Measurements from ENCODE around the gene KSR1.
"Not testable (repeated sequence)": the region's sequence is repeated elsewhere in the genome, so short reads cannot be mapped to it uniquely, and the experiment has no call there.

The KSR1 gene

GRCh38 chr17:27638415-27638914 lies 182.2 kb downstream of the KSR1 start:
- not testable (repeated sequence) for H3K4me3 ChIP-seq (ENCODE audit: low read length); H3K4me1 ChIP-seq (ENCODE audit: control insufficient read depth, insufficient read depth, low read length); H3K27ac ChIP-seq (ENCODE audit: low read depth, low read length); H3K27me3 ChIP-seq (ENCODE audit: control insufficient read depth, insufficient read depth, low read length); H3K9ac ChIP-seq (ENCODE audit: low read length); H3K36me3 ChIP-seq (ENCODE audit: control insufficient read depth, insufficient read depth, low read length)

DNA sequence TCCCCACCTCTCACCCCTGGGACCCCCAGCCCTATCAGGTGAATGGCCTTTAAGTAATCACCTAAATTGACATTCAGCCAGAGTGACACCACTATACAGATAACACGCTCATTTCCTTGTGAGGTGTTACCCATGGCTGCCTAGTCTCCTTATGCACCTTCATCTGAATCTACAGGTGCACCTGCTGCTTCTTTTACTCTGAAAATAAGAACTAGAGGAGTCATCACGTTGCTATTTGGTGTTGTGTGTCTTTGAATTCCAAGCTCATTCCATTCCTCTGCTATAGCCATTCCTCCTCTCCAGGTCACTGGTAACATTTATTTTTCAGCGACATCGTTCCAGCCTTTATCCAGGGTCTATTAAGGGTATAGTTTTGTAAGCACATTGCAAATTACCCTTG lies 184.5 kb downstream of the KSR1 start:
- no peaks in the 10 kb centered on the region for H3K4me1 ChIP-seq (ENCODE audit: control insufficient read depth, insufficient read depth, low read length)
- H3K9ac ChIP-seq (ENCODE audit: low read length): no peak overlapping the region
- H3K36me3 ChIP-seq (ENCODE audit: control insufficient read depth, insufficient read depth, low read length): peaks cover 9% of the 10 kb centered on the region
- H3K27me3 ChIP-seq (ENCODE audit: control insufficient read depth, insufficient read depth, low read length): no peaks in the 10 kb centered on the region
- H3K4me3 ChIP-seq (ENCODE audit: low read length): no peak overlapping the region
- no peak overlapping the region for H3K27ac ChIP-seq (ENCODE audit: low read depth, low read length)

- Histone ChIP-seq H3K36me3 (ENCODE audit: control insufficient read depth, insufficient read depth, low read length) (peaks cover 11% of the 10 kb centered on the region), H3K4me3 (ENCODE audit: low read length) (no peak overlapping the region), H3K27ac (ENCODE audit: low read depth, low read length) (no peak overlapping the region), H3K4me1 (ENCODE audit: control insufficient read depth, insufficient read depth, low read length) (no peaks in the 10 kb centered on the region), H3K27me3 (ENCODE audit: control insufficient read depth, insufficient read depth, low read length) (no peaks in the 10 kb centered on the region), H3K9ac (ENCODE audit: low read length) (no peak overlapping the region)
Measured at GRCh38 chr17:27644586-27644985, 188.3 kb downstream of the KSR1 start.

- not testable (repeated sequence) for H3K9ac ChIP-seq (ENCODE audit: low read length); H3K4me3 ChIP-seq (ENCODE audit: low read length); H3K4me1 ChIP-seq (ENCODE audit: control insufficient read depth, insufficient read depth, low read length); H3K27ac ChIP-seq (ENCODE audit: low read depth, low read length); H3K36me3 ChIP-seq (ENCODE audit: control insufficient read depth, insufficient read depth, low read length); H3K27me3 ChIP-seq (ENCODE audit: control insufficient read depth, insufficient read depth, low read length)
Measured at GRCh38 chr17:27645621-27646020, 189.4 kb downstream of the KSR1 start.

DNA sequence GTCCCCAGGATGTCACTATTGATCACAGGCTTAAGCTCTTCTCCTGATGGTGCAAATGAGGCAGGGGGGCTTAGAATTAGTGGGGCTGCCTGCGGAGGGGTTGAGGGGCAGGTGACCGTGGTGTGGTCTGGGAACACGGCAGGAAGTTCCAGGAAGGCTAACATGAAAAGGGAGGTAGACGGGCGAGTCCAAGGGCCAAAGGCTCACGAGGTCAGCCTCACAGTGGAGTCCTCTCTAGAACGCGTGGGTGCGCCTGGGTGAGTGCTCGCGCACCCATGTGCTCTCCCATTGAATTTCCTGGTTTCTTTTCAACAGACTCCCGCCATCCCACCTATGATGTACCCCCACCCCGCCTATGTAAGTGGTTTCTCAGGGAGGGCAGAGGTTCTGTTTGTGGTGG lies 190.0 kb downstream of the KSR1 start:
- Histone ChIP-seq H3K4me3 (ENCODE audit: low read length) (no peak overlapping the region), H3K36me3 (ENCODE audit: control insufficient read depth, insufficient read depth, low read length) (peaks cover 2% of the 10 kb centered on the region), H3K27ac (ENCODE audit: low read depth, low read length) (no peak overlapping the region), H3K27me3 (ENCODE audit: control insufficient read depth, insufficient read depth, low read length) (no peaks in the 10 kb centered on the region), H3K4me1 (ENCODE audit: control insufficient read depth, insufficient read depth, low read length) (no peaks in the 10 kb centered on the region), H3K9ac (ENCODE audit: low read length) (no peak overlapping the region)

- H3K4me1 ChIP-seq (ENCODE audit: control insufficient read depth, insufficient read depth, low read length): no peaks in the 10 kb centered on the region
- peaks cover 2% of the 10 kb centered on the region for H3K36me3 ChIP-seq (ENCODE audit: control insufficient read depth, insufficient read depth, low read length)
- no peak overlapping the region for H3K4me3 ChIP-seq (ENCODE audit: low read length)
- no peak overlapping the region for H3K9ac ChIP-seq (ENCODE audit: low read length)
- H3K27ac ChIP-seq (ENCODE audit: low read depth, low read length): no peak overlapping the region
- H3K27me3 ChIP-seq (ENCODE audit: control insufficient read depth, insufficient read depth, low read length): no peaks in the 10 kb centered on the region
Measured at GRCh38 chr17:27647765-27648164, 191.5 kb downstream of the KSR1 start.

DNA sequence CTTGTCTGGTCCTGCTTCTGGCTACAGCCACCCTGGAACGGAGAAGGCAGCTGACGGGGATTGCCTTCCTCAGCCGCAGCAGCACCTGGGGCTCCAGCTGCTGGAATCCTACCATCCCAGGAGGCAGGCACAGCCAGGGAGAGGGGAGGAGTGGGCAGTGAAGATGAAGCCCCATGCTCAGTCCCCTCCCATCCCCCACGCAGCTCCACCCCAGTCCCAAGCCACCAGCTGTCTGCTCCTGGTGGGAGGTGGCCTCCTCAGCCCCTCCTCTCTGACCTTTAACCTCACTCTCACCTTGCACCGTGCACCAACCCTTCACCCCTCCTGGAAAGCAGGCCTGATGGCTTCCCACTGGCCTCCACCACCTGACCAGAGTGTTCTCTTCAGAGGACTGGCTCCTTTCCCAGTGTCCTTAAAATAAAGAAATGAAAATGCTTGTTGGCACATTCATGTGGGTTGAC lies 192.9 kb downstream of the KSR1 start:
- H3K27ac ChIP-seq (ENCODE audit: low read depth, low read length); H3K27me3 ChIP-seq (ENCODE audit: control insufficient read depth, insufficient read depth, low read length); H3K4me1 ChIP-seq (ENCODE audit: control insufficient read depth, insufficient read depth, low read length); H3K36me3 ChIP-seq (ENCODE audit: control insufficient read depth, insufficient read depth, low read length); H3K4me3 ChIP-seq (ENCODE audit: low read length); H3K9ac ChIP-seq (ENCODE audit: low read length): not testable (repeated sequence)

- H3K27me3 ChIP-seq (ENCODE audit: control insufficient read depth, insufficient read depth, low read length): no peaks in the 10 kb centered on the region
- peaks cover 2% of the 10 kb centered on the region for H3K36me3 ChIP-seq (ENCODE audit: control insufficient read depth, insufficient read depth, low read length)
- no peak overlapping the region for H3K27ac ChIP-seq (ENCODE audit: low read depth, low read length)
- no peak overlapping the region for H3K9ac ChIP-seq (ENCODE audit: low read length)
- no peaks in the 10 kb centered on the region for H3K4me1 ChIP-seq (ENCODE audit: control insufficient read depth, insufficient read depth, low read length)
- H3K4me3 ChIP-seq (ENCODE audit: low read length): no peak overlapping the region
Measured at GRCh38 chr17:27649929-27650328, 193.7 kb downstream of the KSR1 start.

GRCh38 chr17:27650836-27651235 lies 194.6 kb downstream of the KSR1 start:
- Histone ChIP-seq H3K27me3 (ENCODE audit: control insufficient read depth, insufficient read depth, low read length) (no peaks in the 10 kb centered on the region), H3K9ac (ENCODE audit: low read length) (no peak overlapping the region), H3K4me3 (ENCODE audit: low read length) (no peak overlapping the region), H3K27ac (ENCODE audit: low read depth, low read length) (no peak overlapping the region), H3K4me1 (ENCODE audit: control insufficient read depth, insufficient read depth, low read length) (no peaks in the 10 kb centered on the region), H3K36me3 (ENCODE audit: control insufficient read depth, insufficient read depth, low read length) (peaks cover 1% of the 10 kb centered on the region)

GRCh38 chr17:27651411-27652345 lies 195.4 kb downstream of the KSR1 start:
- Histone ChIP-seq H3K27ac (ENCODE audit: low read depth, low read length) (no peak overlapping the region), H3K9ac (ENCODE audit: low read length) (no peak overlapping the region), H3K4me1 (ENCODE audit: control insufficient read depth, insufficient read depth, low read length) (no peaks in the 10 kb centered on the region), H3K27me3 (ENCODE audit: control insufficient read depth, insufficient read depth, low read length) (no peaks in the 10 kb centered on the region), H3K4me3 (ENCODE audit: low read length) (no peak overlapping the region), H3K36me3 (ENCODE audit: control insufficient read depth, insufficient read depth, low read length) (no peaks in the 10 kb centered on the region)

GRCh38 chr17:27653449-27653971 lies 197.3 kb downstream of the KSR1 start:
- H3K9ac ChIP-seq (ENCODE audit: low read length); H3K27ac ChIP-seq (ENCODE audit: low read depth, low read length); H3K36me3 ChIP-seq (ENCODE audit: control insufficient read depth, insufficient read depth, low read length); H3K4me1 ChIP-seq (ENCODE audit: control insufficient read depth, insufficient read depth, low read length); H3K4me3 ChIP-seq (ENCODE audit: low read length); H3K27me3 ChIP-seq (ENCODE audit: control insufficient read depth, insufficient read depth, low read length): not testable (repeated sequence)

DNA sequence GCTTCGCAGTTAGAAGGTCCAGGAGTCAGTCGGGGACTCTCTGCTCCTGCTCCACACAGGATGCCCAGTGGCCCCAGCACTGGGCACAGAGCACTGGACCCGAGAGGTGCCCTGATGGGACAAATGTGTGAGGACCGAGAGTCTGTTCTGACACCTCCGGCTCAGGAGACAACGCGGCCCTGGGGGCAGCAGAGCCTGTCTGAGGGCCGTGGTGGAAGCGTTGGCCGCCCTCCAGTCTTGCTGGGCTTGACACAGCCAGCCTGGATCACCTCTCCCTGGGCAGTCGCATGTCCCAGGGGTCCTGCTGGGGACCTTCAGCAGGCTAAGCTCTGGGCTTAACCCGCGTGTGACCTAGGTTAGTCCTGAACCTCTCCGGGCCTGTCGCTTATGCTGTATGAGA lies 197.9 kb downstream of the KSR1 start:
- no peak overlapping the region for H3K27ac ChIP-seq (ENCODE audit: low read depth, low read length)
- no peaks in the 10 kb centered on the region for H3K4me1 ChIP-seq (ENCODE audit: control insufficient read depth, insufficient read depth, low read length)
- H3K36me3 ChIP-seq (ENCODE audit: control insufficient read depth, insufficient read depth, low read length): no peaks in the 10 kb centered on the region
- no peak overlapping the region for H3K9ac ChIP-seq (ENCODE audit: low read length)
- H3K4me3 ChIP-seq (ENCODE audit: low read length): no peak overlapping the region
- no peaks in the 10 kb centered on the region for H3K27me3 ChIP-seq (ENCODE audit: control insufficient read depth, insufficient read depth, low read length)
